KG1 (cell line): ENCODE measurements around the gene ERVH48-1.
"Not testable (repeated sequence)": the region's sequence is repeated elsewhere in the genome, so short reads cannot be mapped to it uniquely, and the experiment has no call there.

Experiments
- DNase-seq: peaks from one replicate; lab custom pipeline; 2025; lab: John Stamatoyannopoulos, UW

Gene ERVH48-1

GRCh38 chr21:42905195-42905594, 20.2 kb downstream of the ERVH48-1 start:
- no peak for DNase-seq

GRCh38 chr21:42903817-42904216, 21.6 kb downstream of the ERVH48-1 start:
- DNase-seq, result no peak

- no peak for DNase-seq
Observed at GRCh38 chr21:42900446-42900845, 25.0 kb downstream of the ERVH48-1 start.

GRCh38 chr21:42892931-42893755, 32.3 kb downstream of the ERVH48-1 start, which contains the start of gene NDUFV3:
NDUFV3 (plus strand) TSS chr21:42893309; CDS start chr21:42893334, 25 bp downstream.
- peak; percentile 99 for DNase-seq

- no peak for DNase-seq
Observed at GRCh38 chr21:42892582-42892930, 32.9 kb downstream of the ERVH48-1 start.

- DNase-seq, result no peak
Observed at GRCh38 chr21:42887326-42887725, 38.1 kb downstream of the ERVH48-1 start.

GRCh38 chr21:42883921-42884320, 41.5 kb downstream of the ERVH48-1 start:
- no peak for DNase-seq

GRCh38 chr21:42880352-42880751, 45.1 kb downstream of the ERVH48-1 start:
- DNase-seq, result no peak

GRCh38 chr21:42878993-42879787, 46.2 kb downstream of the ERVH48-1 start, which contains the start of gene WDR4:
WDR4 (minus strand) TSS chr21:42879539; CDS start chr21:42879495, 44 bp downstream.
- DNase-seq, result peak; percentile 94

GRCh38 chr21:42878678-42878992, 46.8 kb downstream of the ERVH48-1 start:
- DNase-seq, result no peak

GRCh38 chr21:42875811-42876210, 49.6 kb downstream of the ERVH48-1 start:
- not testable (repeated sequence) for DNase-seq

GRCh38 chr21:42873096-42873495, 52.3 kb downstream of the ERVH48-1 start:
- DNase-seq, result no peak

- DNase-seq, result no peak
Observed at GRCh38 chr21:42868196-42868595, 57.2 kb downstream of the ERVH48-1 start.
